CD14-positive monocyte (primary cell): Measurements from ENCODE around the gene LDHB. TPM values are rescaled to one million over a fixed set of nuclear protein-coding genes. Genes with fewer than 3 reads are reported as not detected.

ENCODE experiments used
- DNase-seq, 3 donors: peaks; one replicate each; pipeline ENCODE4 v3.0.0-alpha.2; 2011 to 2022
- H2AFZ ChIP-seq: 2 replicates; pipeline ENCODE4 v1.6.0; 2012; ENCODE audit warnings: mild to moderate bottlenecking, low read depth, low read length, inconsistent platforms; ENCODE audit not compliant: insufficient read depth, poor library complexity, severe bottlenecking
- H3K27ac ChIP-seq, 2 donors: 1 replicate in 1 of 2; 2 replicates in 1 of 2; pipeline ENCODE4 v1.5.1; 2012 to 2013; ENCODE audit warnings: low read length in 2 of 2, control low read depth in 1 of 2, inconsistent platforms in 1 of 2, low read depth in 1 of 2, mild to moderate bottlenecking in 1 of 2
- H3K27me3 ChIP-seq, 2 donors: one replicate each; pipeline versions ENCODE4 v1.6.0 to v1.6.1; 2011 to 2013; ENCODE audit warnings: low read length in 2 of 2; ENCODE audit not compliant: control insufficient read depth in 2 of 2, insufficient read depth in 2 of 2
- H3K36me3 ChIP-seq, 2 donors: replicated peaks in 1 of 2; 1 replicate in 1 of 2; 2 replicates in 1 of 2; pipeline versions ENCODE4 v1.5.1 to v1.6.1; 2012 to 2013; ENCODE audit warnings: low read length in 2 of 2, control low read depth in 1 of 2, inconsistent platforms in 1 of 2, mild to moderate bottlenecking in 1 of 2; ENCODE audit not compliant: insufficient read depth in 2 of 2, control insufficient read depth in 1 of 2
- H3K4me1 ChIP-seq, 2 donors: 1 replicate in 1 of 2; 2 replicates in 1 of 2; pipeline versions ENCODE4 v1.5.1 to v1.6.1; 2012 to 2013; ENCODE audit warnings: low read length in 2 of 2, control low read depth in 1 of 2, inconsistent platforms in 1 of 2, mild to moderate bottlenecking in 1 of 2, moderate library complexity in 1 of 2; ENCODE audit not compliant: insufficient read depth in 2 of 2, control insufficient read depth in 1 of 2
- H3K4me2 ChIP-seq: replicated peaks from 2 replicates; pipeline ENCODE3; 2012; ENCODE audit warnings: low read length, moderate library complexity, mild to moderate bottlenecking; ENCODE audit not compliant: poor library complexity, severe bottlenecking; ENCODE audit errors: extremely low read depth
- H3K4me3 ChIP-seq, 3 experiments: fragments of 200-600 bp in 1 of 3; sonication (generic) in 1 of 3; replicated peaks in 1 of 3; 1 replicate in 2 of 3; 2 replicates in 1 of 3; pipeline ENCODE4 v1.5.1; 2011 to 2013; ENCODE audit warnings: low read length in 3 of 3, mild to moderate bottlenecking in 3 of 3, control low read depth in 2 of 3, low read depth in 2 of 3, inconsistent platforms in 1 of 3, moderate library complexity in 1 of 3
- H3K79me2 ChIP-seq: 2 replicates; pipeline ENCODE4 v1.6.0; 2012; ENCODE audit warnings: mild to moderate bottlenecking, control low read depth, inconsistent platforms, low read length, moderate library complexity; ENCODE audit not compliant: insufficient read depth
- H3K9ac ChIP-seq: 2 replicates; pipeline ENCODE4 v1.6.0; 2017; ENCODE audit warnings: low read length, mild to moderate bottlenecking; ENCODE audit not compliant: insufficient read depth, poor library complexity, severe bottlenecking
- H3K9me3 ChIP-seq, 2 donors: replicated peaks in 1 of 2; 1 replicate in 1 of 2; 2 replicates in 1 of 2; pipeline versions ENCODE4 v1.5.1 to v1.6.1; 2012 to 2013; ENCODE audit warnings: low read length in 2 of 2, control low read depth in 1 of 2; ENCODE audit not compliant: control insufficient read depth in 1 of 2, insufficient read depth in 1 of 2
- H4K20me1 ChIP-seq: 2 replicates; pipeline ENCODE4 v1.6.0; 2012; ENCODE audit warnings: mild to moderate bottlenecking, low read length, control low read depth, moderate library complexity; ENCODE audit not compliant: insufficient read depth
- H3K27ac Mint-ChIP-seq, 7 donors: one replicate each; pipeline ENCODE4 v1.8.0; 2020; ENCODE audit warnings: mild to moderate bottlenecking in 7 of 7, mixed read lengths in 7 of 7, moderate library complexity in 6 of 7, inconsistent platforms in 2 of 7
- H3K27me3 Mint-ChIP-seq, 3 donors: one replicate each; pipeline ENCODE4 v1.8.0; 2021 to 2022; ENCODE audit warnings: low read depth in 3 of 3, mild to moderate bottlenecking in 3 of 3, mixed read lengths in 3 of 3, moderate library complexity in 3 of 3, inconsistent platforms in 1 of 3
- H3K36me3 Mint-ChIP-seq, 2 donors: one replicate each; pipeline ENCODE4 v1.8.0; 2020; ENCODE audit warnings: mixed read lengths in 2 of 2, inconsistent platforms in 1 of 2, mild to moderate bottlenecking in 1 of 2
- H3K4me1 Mint-ChIP-seq: one replicate; pipeline ENCODE4 v1.8.0; 2020; ENCODE audit warnings: mild to moderate bottlenecking, mixed read lengths
- H3K4me3 Mint-ChIP-seq, 2 donors: one replicate each; pipeline ENCODE4 v1.8.0; 2020; ENCODE audit warnings: mild to moderate bottlenecking in 2 of 2, mixed read lengths in 2 of 2, moderate library complexity in 1 of 2
- H3K9me3 Mint-ChIP-seq, 7 donors: one replicate each; pipeline ENCODE4 v1.8.0; 2020 to 2022; ENCODE audit warnings: mixed read lengths in 7 of 7, mild to moderate bottlenecking in 6 of 7, moderate library complexity in 6 of 7, inconsistent platforms in 2 of 7
- CTCF ChIP-seq: fragments of 200-600 bp; IDR thresholded peaks from one replicate; pipeline ENCODE4 v1.8.0; 2022; ENCODE audit warnings: antibody characterized with exemption, mild to moderate bottlenecking
- WGBS: methylation state at CpG from one replicate; pipeline ENCODE4 v1.1.5; 2013; ENCODE audit warnings: missing lambda C conversion rate; ENCODE audit not compliant: insufficient coverage; 5-methylcytosine and 5-hydroxymethylcytosine counted together
- intact Hi-C, 2 donors: fragments of 100-400 bp; cut with micrococcal nuclease; formaldehyde crosslinking; loops; one replicate each; pipeline versions ENCODE4 v1.15.0 to v1.15.1; 2023
- polyA plus RNA-seq, 3 donors: library from polyadenylated mRNA; depleted of rRNA in 1 of 3; unstranded in 2 of 3; stranded (reverse) in 1 of 3; fragments of 300-500 nt in 2 of 3; fragments of >200 nt in 1 of 3; fragmentation: Illumina TruSeq in 2 of 3; gene quantifications; 1 replicate in 2 of 3; 2 replicates in 1 of 3; pipeline ENCODE4 v1.2.3, GENCODE V29; 2012 to 2021

The LDHB gene
- polyA plus RNA-seq, 3 donors: 49.6 to 148 (median 121) TPM

- peaks cover 2 to 5% of the 10 kb centered on the region in 2 donors for H3K36me3 Mint-ChIP-seq
- Histone ChIP-seq H3K27me3 (no peaks in the 10 kb centered on the region), H4K20me1 (no peaks in the 10 kb centered on the region), H3K4me2 (no peak overlapping the region), H3K9ac (no peak overlapping the region), H3K36me3 (peaks cover 0 to 4% of the 10 kb centered on the region in 2 donors), H3K79me2 (peaks cover 35% of the 10 kb centered on the region), H3K27ac (no peak overlapping the region), H3K4me1 (peaks cover 11 to 30% of the 10 kb centered on the region in 2 donors), H2AFZ (no peak overlapping the region), H3K9me3 (no peaks in the 10 kb centered on the region), H3K4me3 (no peak overlapping the region)
- intact Hi-C loops: no loop called here
- peaks cover 0 to 3% (median 0%) of the 10 kb centered on the region in 7 donors for H3K9me3 Mint-ChIP-seq
- no CpG with 5 or more reads among the region's 1 CpG for WGBS
- no peak for DNase-seq
- H3K27me3 Mint-ChIP-seq: peaks cover 0 to 1% (median 1%) of the 10 kb centered on the region in 3 donors
- H3K4me1 Mint-ChIP-seq: peaks cover 27% of the 10 kb centered on the region
- H3K27ac Mint-ChIP-seq: no peak overlapping the region
- TF ChIP-seq CTCF: no peak
- no peak overlapping the region for H3K4me3 Mint-ChIP-seq
These were observed 1.7 kb upstream of the LDHB start for GRCh38 chr12:21659383-21659782.

GRCh38 chr12:21656905-21657325 is 727 bp downstream of the LDHB start:
- H3K9me3 Mint-ChIP-seq: peaks cover 0 to 1% (median 0%) of the 10 kb centered on the region in 7 donors
- Histone ChIP-seq H3K79me2 (peaks cover 48% of the 10 kb centered on the region), H3K9me3 (no peaks in the 10 kb centered on the region), H4K20me1 (no peaks in the 10 kb centered on the region), H3K36me3 (peaks cover 21 to 28% of the 10 kb centered on the region in 2 donors), H3K27ac (peak overlapping the region; percentile 27 to 67), H3K4me3 (peak overlapping the region; percentile 70 to 95 (median 79)), H2AFZ (peak overlapping the region; percentile 98), H3K4me2 (peak overlapping the region; percentile 94), H3K27me3 (no peaks in the 10 kb centered on the region), H3K9ac (peak overlapping the region; percentile 73), H3K4me1 (peaks cover 11 to 30% of the 10 kb centered on the region in 2 donors)
- H3K4me1 Mint-ChIP-seq: peaks cover 27% of the 10 kb centered on the region
- peak overlapping the region in 5 of 7 donors; percentile 30 to 88 (median 82) for H3K27ac Mint-ChIP-seq
- peak overlapping the region; percentile 100 for H3K4me3 Mint-ChIP-seq
- 0% methylated on average over 16 of the region's 16 CpGs for WGBS
- TF ChIP-seq CTCF: no peak
- peak; percentile 13 to 36 (median 27) for DNase-seq
- intact Hi-C loops: no loop called here
- H3K27me3 Mint-ChIP-seq: no peaks in the 10 kb centered on the region
- H3K36me3 Mint-ChIP-seq: peaks cover 18 to 23% of the 10 kb centered on the region in 2 donors
